ENCODE results near the gene SMIM26. TPM values are rescaled to one million over a fixed set of nuclear protein-coding genes. Genes with fewer than 3 reads are reported as not detected.

SMIM26 gene
- total and polyA plus RNA-seq, 9 of the 15 experiments (the other 6 are each of a cell fraction or from before 2014, with no cell fraction given) = 46.9 to 186 (median 86.5) TPM

GRCh38 chr20:18587665-18588573 is 20.7 kb downstream of the SMIM26 start, which contains the start of gene DTD1 (continued):
- TF ChIP-seq CTCF (IDR thresholded peaks at IDR 0.05 in 2 of 3, conservative IDR thresholded peaks at IDR 0.05 in 1 of 3; ENCODE audit: insufficient read depth in 2 of 3, low read depth in 1 of 3, low read length in 3 of 3) = peak; percentile 50 to 64 (median 62); a peak in 5 of 6 replicates
- no peak for TF ChIP-seq HMG20A (CRISPR knock-in tag; conservative IDR thresholded peaks at IDR 0.05)
- TF ChIP-seq L3MBTL2 (IDR thresholded peaks at IDR 0.05) = peak; percentile 84; the same call in 1 of the 2 replicates
- no peak for TF ChIP-seq KAT7 (CRISPR knock-in tag; IDR thresholded peaks at IDR 0.05; ENCODE audit: borderline replicate concordance)
- peak; percentile 11 to 62 for TF ChIP-seq E2F6 (IDR thresholded peaks at IDR 0.05; ENCODE audit: borderline replicate concordance in 1 of 2, extremely low read depth in 1 of 2, insufficient read depth in 1 of 2, insufficient read length in 1 of 2, low read depth in 1 of 2, low read length in 1 of 2, poor library complexity in 1 of 2, severe bottlenecking in 1 of 2)
- no peak for TF ChIP-seq ZNF347 (CRISPR knock-in tag; IDR thresholded peaks at IDR 0.05; ENCODE audit: low read depth)
- no peak for TF ChIP-seq SIRT6 (IDR thresholded peaks at IDR 0.05; ENCODE audit: low read depth, low read length)
- no peak for TF ChIP-seq HNRNPL (IDR thresholded peaks at IDR 0.05; ENCODE audit: low read depth, low read length)
- TF ChIP-seq GTF3C2 (IDR thresholded peaks at IDR 0.05; ENCODE audit: borderline replicate concordance, extremely low read depth, insufficient read length) = no peak
- TF ChIP-seq U2AF1 (optimal IDR thresholded peaks at IDR 0.05; ENCODE audit: low read depth, low read length) = no peak
- no peak for TF ChIP-seq HIVEP1 (CRISPR knock-in tag; IDR thresholded peaks at IDR 0.05)
- peak; percentile 79 for TF ChIP-seq SP1 (CRISPR knock-in tag; IDR thresholded peaks at IDR 0.05)
- TF ChIP-seq ZNF57 (CRISPR knock-in tag; IDR thresholded peaks at IDR 0.05) = no peak
- TF ChIP-seq SETDB1 (IDR thresholded peaks at IDR 0.05; ENCODE audit: low read length) = no peak
- TF ChIP-seq GMEB1 (CRISPR knock-in tag; IDR thresholded peaks at IDR 0.05) = no peak
- TF ChIP-seq HDAC2 (IDR thresholded peaks at IDR 0.05) = 0 out of 2 replicates have a peak, but pooled peaks have one; percentile 34
